Heart left ventricle (tissue), 13 donors: ENCODE measurements around the gene GALNT9.

Experiments
- CTCF ChIP-seq, 12 donors: fragments of 200-600 bp; sonication (generic) in 4 of 12; IDR thresholded peaks; one replicate each; pipeline versions ENCODE4 v1.5.0 to v1.8.0; 2018 to 2022; ENCODE audit warnings: antibody characterized with exemption in 12 of 12, mild to moderate bottlenecking in 5 of 12
- POLR2A ChIP-seq, 2 donors: fragments of 450-650 bp; IDR thresholded peaks; one replicate each; pipeline ENCODE4 v1.6.1; 2017; ENCODE audit warnings: antibody characterized with exemption in 2 of 2, mild to moderate bottlenecking in 2 of 2, moderate library complexity in 2 of 2
- donor health status: ischemic (EF 13 %, LVEDD 7.1; RV severe dilation, severe dysfunction).
- donor health status: DM: no; HTN: yes; CAD: no.
- donor health status: DM: no; HTN: no; CAD: no.
- donor health status: ischemic (EF 25% LVEDD 6.9; RV normal size, moderate dysfunction).
- donor health status: ischemic (EF 25% LVEDD 5.7; RV mildly dilated, moderate dysfunction).
- donor health status: ischemic (EF 35%, LVEDD 5.7; RV mildly dilated, moderate dysfunction).
- donor health status: nonischemic (EF 11% LVEDD 7.7; RV severe dilation, severe dysfunction).
- donor health status: DM: yes; HTN: yes; CAD: no.
- donor health status: PGD.
- donor health status: ischemic (EF 29% LVEDD 5.4; RV normal size, mild dysfunction).
- donor health status: nonischemic (EF 23%, LVEDD 6.1; RV moderate dilation, normal function).

DNA sequence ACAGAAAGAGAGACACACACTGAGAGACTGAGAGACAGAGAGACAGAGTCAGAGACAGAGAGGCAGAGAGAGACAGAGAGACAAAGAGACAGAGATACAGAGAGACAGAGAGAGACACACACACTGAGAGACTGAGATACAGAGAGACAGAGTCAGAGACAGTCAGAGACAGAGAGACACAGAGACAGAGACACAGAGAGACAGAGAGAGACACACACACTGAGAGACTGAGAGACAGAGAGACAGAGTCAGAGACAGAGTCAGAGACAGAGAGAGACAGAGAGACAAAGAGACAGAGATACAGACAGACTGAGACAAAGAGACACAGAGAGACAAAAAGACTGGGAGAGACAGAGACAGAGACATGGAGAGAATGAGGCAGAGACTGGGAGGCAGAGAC is 90.0 kb downstream of the GALNT9 start:
- TF ChIP-seq POLR2A (IDR thresholded peaks at IDR 0.05) (no peak), CTCF (IDR thresholded peaks at IDR 0.05) (no peak)
